Renal pelvis (tissue), 12 donors: ENCODE measurements around the gene CEP135. TPM values are rescaled to one million over a fixed set of nuclear protein-coding genes. Genes with fewer than 3 reads are reported as not detected.
A peak's percentile ranks its signal among the peaks of the same experiment; 100 is the strongest.

Experiments used
- DNase-seq: peaks from one replicate; pipeline ENCODE4 v3.0.0-alpha.2; 2013
- long read RNA-seq, 16 experiments: transcript quantifications; one replicate each; lab custom pipeline, GENCODE V29; 2026
- polyA plus RNA-seq, 3 donors: library from polyadenylated mRNA; unstranded; fragments of 120-200 nt; gene quantifications; one replicate each; pipeline ENCODE4 v1.2.1, GENCODE V29; 2013; ENCODE audit not compliant: insufficient read length in 3 of 3

Gene CEP135, protein sequence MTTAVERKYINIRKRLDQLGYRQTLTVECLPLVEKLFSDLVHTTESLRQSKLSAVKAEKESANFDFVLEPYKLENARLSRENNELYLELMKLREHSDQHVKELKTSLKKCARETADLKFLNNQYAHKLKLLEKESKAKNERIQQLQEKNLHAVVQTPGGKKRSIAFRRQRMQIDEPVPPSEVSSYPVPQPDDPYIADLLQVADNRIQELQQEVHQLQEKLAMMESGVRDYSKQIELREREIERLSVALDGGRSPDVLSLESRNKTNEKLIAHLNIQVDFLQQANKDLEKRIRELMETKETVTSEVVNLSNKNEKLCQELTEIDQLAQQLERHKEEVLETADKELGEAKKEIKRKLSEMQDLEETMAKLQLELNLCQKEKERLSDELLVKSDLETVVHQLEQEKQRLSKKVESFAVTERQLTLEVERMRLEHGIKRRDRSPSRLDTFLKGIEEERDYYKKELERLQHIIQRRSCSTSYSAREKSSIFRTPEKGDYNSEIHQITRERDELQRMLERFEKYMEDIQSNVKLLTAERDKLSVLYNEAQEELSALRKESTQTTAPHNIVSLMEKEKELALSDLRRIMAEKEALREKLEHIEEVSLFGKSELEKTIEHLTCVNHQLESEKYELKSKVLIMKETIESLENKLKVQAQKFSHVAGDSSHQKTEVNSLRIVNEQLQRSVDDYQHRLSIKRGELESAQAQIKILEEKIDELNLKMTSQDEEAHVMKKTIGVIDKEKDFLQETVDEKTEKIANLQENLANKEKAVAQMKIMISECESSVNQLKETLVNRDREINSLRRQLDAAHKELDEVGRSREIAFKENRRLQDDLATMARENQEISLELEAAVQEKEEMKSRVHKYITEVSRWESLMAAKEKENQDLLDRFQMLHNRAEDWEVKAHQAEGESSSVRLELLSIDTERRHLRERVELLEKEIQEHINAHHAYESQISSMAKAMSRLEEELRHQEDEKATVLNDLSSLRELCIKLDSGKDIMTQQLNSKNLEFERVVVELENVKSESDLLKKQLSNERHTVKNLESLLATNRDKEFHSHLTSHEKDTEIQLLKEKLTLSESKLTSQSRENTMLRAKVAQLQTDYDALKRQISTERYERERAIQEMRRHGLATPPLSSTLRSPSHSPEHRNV
- polyA plus RNA-seq, result 10 to 100 TPM; 10.4 to 23.6 (median 21.0) TPM
- long read RNA-seq, donor 1, result 0 reads
- long read RNA-seq, donor 2, result 0 reads
- long read RNA-seq, donor 3, result 0 reads
- long read RNA-seq, donor 4, result 0 reads
- long read RNA-seq, donor 5, result 0 reads
- long read RNA-seq, donor 6, partial matches to known transcripts, result 16 of 16 reads
- long read RNA-seq, donor 6, other reads (novel, unspliced or antisense), result 0 of 16 reads
- long read RNA-seq, donor 7, result 0 reads
- long read RNA-seq, donor 8, partial matches to known transcripts, result 0 of 2 reads
- long read RNA-seq, donor 8, other reads (novel, unspliced or antisense), result 0 of 2 reads
- long read RNA-seq, donor 9, full-length matches to known transcripts, result 1 of 1 reads
- long read RNA-seq, donor 9, partial matches to known transcripts, result 0 of 1 reads
- long read RNA-seq, donor 9, other reads (novel, unspliced or antisense), result 0 of 1 reads
- long read RNA-seq, donor 10, partial matches to known transcripts, result 11 of 12 reads
- long read RNA-seq, donor 10, other reads (novel, unspliced or antisense), result 0 of 12 reads
- long read RNA-seq, donor 11, result 0 reads
- long read RNA-seq, donor 12, partial matches to known transcripts, result 6 of 6 reads
- long read RNA-seq, donor 12, other reads (novel, unspliced or antisense), result 0 of 6 reads
- long read RNA-seq, donor 13, result 0 reads
- long read RNA-seq, donor 14, result 0 reads
- long read RNA-seq, donor 15, full-length matches to known transcripts, result 1 of 1 reads
- long read RNA-seq, donor 15, partial matches to known transcripts, result 0 of 1 reads
- long read RNA-seq, donor 15, other reads (novel, unspliced or antisense), result 0 of 1 reads
- long read RNA-seq, donor 16, result 0 reads

DNA sequence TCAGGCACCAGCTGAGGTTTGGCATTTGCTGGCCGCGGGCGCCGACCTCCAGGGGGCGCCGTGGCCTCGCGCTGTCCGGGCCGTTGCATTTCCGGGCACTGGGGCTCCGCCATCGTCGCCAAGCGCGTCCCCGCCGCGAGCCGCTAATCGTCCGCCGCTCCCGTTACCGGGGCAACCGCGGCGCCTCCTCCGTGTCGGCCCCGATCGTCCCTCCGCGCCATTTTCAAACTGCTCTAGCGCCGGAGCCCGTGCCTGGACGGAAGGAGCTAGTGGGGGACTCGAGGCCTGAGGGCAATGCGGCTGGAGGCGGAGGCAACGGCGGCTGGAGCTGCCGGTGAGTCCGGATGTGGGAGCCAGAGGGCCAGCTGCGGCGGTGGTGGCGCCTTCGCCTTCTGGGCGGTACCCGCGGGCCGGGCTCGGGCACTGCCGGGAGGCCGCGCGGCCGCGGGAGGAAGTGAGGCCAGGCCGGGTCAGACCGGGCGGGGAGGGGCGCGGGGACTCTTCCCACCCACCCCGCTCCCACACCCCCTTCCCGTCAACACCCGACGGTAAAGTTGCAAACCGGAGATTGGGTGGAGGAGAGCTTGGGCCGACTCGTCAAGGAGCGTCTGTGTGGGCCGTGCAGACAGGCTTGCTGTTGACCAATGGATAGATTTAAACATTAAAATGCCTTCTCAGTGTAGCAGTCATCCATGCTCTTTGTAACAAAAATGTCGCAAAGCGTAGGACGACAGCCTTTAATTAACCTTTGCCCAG is at the start of gene CEP135:
CEP135 (plus strand) TSS at position 220 of the 756 bp plus-strand sequence. CDS start 3,186 bp downstream, outside the sequence.
- DNase-seq, result peak; percentile 96

DNA sequence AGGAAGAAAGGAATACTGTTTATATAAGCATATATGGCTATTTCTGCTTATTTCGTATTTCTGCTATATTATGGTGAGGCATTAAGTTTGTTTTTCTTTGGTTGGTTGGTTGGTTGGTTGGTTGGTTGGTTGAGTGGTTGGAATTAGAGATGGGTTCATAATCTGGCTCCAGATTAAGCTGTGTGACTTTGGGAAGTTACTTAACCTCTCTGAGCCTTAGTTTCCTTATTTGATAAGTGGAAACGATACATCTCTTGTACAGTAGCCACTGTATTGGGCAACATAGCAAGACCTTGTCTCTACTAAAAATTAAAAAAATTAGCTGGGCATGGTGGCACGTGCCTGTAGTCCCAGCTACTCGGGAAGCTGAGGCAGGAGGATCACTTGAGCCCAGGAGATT is 46.1 kb upstream of the CEP135 start:
- DNase-seq, result no peak

DNA sequence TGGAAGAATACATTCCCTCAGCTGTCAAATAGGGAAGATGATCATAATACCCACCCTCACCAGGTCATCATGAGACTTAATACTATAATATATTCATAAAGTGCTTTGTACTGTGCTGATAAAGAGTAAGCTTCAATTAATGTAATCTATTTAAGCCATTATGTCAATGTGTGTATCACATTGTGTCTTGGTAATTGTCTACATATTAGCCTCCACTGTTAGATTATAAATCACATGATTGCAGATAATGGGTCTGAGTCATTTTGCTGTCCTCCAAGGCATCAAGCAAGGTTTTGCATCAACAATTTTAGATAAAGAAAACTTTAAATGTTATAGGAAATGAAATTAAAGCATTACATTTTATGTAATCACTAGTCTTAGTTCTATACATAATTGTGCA is 45.2 kb upstream of the CEP135 start:
- no peak for DNase-seq

DNA sequence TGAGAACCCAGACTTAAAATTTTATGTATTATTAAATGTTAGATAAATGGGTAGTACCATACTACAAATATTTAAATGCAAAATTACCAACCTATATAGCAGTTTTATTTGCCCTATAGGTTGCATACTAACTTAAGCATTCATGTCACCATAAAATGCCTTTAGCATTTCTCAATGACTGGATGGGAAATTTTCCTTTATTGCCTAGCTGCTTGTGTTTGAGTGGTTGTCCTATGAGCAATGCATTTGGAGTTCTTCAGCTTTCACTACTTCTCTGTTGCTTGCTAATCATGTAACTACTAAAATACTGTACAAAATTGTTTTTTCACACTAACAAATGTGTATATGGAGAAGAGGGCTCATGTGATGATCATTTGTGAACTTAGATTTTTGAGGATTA is 44.2 kb upstream of the CEP135 start:
- no peak for DNase-seq

DNA sequence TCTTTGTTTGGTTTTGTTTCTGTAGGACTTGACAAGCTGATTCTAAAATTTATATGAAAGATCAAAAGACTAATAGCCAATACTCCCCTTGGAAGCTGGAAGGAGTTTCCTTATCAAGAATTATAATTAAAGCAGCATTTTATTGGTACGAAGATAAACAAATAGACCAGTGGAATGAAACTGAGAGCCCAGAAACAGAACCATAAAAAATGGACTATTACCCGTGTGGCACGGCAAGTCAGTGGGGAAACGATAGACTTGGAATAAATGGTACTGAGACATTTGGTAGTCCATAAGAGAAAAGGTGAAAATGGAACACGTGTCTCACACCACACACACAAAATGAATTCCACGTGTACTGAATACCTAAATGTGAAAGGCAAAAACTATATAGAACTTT is 42.4 kb upstream of the CEP135 start:
- DNase-seq, result no peak

DNA sequence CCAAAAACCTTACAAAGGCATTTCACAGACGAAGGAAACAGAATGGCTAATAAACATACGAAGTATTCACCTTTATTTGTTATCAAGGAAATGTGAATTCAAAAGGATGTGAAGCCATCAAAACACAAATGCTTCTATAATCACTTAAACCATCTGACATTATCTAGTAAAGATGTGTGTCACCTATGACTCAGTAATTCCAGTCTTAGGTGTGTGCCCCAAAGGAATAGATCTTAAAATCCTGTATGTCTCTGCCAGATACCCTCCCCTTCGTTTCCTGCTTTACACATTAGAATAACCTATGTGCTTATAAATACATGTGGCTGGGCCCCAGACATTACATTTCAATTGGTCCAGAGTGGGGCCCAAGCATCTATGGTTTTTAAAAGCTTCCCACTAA is 41.8 kb upstream of the CEP135 start:
- no peak for DNase-seq

DNA sequence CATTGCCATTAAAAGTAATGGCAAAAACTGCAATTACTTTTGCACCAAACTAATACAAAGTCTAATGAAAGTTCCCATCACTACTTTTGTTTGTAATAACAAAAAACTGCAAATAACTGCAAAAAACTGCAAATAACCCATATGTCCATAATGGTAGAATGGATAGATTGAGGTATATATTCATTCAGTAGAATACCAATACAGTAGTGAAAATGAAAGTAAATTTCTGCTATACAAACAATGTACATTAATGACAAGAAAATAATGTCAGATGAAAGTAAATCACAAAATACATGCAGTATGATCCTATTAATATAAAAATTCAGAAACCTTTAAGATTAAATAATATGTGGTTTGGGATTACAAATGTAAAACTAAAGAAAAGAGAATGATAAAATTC is 41.3 kb upstream of the CEP135 start:
- no peak for DNase-seq

DNA sequence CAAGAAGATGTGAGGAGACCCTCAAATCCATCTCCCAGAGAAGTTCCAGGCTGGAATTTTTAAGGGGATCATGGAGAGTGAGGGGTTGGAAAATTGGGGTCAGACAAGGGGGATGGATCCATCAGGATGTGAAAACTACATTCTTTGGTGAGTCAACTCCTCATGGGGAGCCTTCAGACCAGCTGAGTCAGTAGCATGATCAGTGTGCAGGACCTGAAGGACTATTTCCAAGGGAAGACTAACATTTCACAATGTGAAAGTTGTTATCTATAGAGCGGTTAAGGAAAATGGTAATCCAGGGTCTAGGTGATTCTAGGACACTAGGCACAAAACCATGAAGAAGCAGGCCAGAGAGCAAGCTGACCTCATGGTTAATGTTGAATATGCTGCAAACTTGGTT is 38.6 kb upstream of the CEP135 start:
- DNase-seq, result no peak

DNA sequence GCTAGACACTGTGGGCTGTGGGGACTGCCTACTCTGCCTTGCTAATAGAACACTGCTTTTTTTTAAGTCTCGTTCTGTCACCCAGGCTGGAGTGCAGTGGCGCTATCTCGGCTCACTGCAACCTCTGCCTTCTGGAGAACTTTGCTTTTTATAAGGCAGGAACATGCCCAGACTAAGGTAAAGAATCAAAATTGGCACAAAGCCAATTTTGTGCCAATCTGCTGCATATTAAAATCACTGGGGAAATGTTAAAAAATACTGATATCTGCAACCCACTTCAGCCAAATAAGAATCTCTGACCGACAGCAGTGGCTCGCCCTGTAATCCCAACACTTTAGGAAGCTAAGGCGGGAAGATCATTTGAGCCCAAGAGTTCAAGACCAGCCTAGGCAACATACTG is 36.5 kb upstream of the CEP135 start:
- no peak for DNase-seq

DNA sequence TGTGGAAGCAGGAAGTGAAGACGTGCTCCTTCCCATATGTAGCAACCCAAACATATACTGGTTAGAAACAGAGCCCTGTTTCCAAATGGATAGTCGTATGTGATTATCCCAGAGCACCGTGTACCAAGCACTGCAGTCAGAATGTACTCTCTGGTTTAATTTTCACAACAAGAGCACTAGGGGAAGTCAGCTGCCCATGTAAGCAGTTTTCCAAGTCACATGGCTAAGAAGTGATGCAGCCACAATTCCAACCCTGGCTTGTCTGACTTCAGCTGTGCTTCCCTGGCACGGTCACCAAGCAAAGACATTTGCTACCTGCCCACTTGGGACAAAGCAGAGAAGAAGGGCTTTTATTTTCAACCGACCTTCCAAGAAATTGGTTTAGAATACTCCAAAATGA is 28.2 kb upstream of the CEP135 start:
- no peak for DNase-seq

DNA sequence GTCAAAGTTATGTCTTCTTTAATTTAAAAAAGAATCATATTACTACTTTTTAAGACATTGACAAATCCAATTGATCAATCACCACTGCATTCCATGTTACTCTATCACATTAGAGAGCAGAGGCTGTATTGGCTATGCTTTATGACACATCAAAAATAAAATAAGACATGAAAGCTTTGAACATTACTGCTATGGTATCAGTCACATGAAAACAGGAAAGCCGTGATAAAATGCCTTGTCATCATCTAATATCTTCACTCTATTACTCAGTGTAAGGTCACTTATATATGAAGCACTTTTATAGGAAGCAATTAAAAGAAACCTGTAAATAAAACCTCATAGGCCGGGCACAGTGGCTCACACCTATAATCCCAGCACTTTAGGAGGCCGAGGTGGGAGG is 27.7 kb upstream of the CEP135 start:
- DNase-seq, result no peak

DNA sequence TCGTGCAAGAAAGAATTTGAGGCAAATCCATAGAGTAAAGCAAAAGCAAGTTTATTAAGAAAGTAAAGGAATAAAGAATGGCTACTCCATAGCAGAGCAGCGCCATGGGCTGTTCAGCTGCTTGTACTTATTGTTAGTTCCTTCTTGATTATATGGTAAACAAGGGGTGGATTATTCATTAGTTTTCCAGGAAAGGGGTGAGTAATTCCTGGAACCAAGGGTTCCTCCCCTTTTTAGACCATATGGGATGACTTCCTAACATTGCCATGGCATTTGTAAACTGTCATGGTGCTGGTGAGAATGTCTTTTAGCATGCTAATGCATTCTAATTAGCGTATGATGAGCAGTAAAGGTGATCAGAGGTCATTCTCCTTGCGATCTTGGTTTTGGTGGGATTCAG is 23.5 kb upstream of the CEP135 start:
- no peak for DNase-seq

DNA sequence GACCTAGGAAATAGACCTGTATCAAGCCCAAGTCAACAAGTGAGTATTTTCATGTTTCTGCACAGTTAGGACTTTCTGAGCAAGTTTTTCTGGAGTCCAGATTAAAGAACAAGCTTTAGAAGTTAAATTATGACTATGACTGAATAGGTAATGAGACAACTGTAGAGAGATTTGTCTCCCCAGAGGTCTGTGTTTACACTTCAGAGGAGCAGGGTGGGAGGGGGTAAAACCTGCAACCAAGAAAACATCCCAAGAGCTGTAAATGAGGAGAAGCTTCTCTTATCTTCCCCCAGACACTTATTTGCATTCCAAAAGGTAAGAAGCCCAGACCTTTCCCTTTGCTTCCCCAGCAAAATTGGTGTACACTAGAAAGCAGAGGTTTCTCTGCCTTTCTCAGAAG is 22.1 kb upstream of the CEP135 start:
- DNase-seq, result no peak

DNA sequence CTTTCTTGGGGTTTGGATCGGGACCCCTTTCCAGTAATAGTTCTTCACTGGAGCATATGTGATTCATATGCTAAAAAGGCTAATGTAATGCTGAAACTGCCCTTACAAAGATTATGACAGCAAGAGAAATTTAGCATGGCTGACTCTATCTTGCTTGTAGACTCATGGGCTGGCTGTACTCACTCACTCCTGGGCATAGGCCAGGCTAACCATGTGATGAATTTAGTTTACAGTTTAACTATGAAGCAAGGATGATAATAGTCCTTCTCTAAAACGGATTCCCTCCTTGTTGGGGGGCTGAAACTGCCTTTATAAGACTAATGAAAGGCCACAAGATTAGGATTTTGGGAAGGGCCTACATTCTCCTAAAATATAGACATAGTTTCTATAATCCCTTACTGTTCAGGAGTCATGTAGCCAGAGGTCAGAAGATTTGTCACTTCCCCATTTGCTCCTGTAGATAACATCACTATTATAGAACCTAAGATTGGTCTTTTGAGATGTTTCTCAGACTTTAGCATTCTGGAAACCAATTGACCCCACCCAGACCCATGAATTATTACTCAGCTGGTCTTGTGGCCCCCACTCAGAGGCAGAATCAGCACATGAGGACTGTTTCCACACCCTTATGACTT is 20.8 kb upstream of the CEP135 start:
- DNase-seq, result no peak

DNA sequence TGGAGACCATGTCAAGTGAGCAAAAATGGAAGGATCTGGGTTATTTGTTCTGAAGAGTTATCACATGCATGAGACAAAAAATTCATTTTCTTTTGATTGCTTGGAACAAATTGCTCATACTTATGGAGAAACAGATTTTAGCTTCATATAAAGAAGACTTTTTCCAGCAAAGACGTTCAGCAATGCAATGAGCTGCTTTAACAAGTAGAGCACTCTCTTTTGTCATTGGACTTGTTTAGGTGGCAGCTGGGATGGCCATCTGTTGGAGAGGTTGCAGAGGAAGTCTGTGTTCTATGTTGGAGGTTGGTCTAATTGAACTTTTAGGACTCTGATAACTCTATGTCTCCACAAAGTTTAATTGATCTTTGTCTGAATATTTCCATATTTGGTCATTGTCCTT is 19.9 kb upstream of the CEP135 start:
- DNase-seq, result no peak

DNA sequence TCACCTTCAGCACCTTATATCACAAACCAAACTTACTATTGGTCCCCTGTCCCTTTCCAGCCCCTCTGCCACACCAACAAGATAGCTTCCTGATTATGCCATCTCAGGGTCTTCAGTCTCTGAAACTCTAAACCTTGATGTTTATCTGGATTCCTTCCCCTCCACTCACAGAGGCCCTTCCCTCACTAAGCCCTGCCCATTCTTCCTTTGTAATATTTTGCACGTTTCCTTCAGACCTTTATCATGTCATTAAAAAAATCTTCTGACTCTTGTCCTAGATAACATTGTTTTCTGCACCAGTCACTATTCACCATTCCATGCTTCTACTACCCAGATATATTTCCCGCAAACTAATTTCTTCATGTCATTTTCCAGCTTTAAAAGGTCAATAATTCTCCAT is 17.7 kb upstream of the CEP135 start:
- no peak for DNase-seq

DNA sequence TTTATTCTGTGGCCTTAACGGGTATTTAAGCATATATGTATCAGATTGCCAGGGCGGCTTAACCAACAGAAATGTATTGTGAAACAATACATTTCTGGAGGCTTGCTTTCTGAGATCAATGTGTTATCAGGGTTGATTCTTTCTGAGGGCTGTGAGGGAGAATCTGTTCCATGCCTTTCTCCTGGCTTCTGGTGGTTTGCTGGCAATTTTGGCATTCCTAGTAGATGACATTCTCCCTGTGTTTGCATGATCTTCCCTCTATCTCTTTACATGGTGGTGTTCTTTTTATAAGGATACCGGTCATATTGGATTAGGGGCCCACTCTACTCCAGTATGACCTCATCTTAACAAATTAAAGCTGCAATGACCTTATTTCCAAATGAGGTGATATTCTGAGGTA is 16.9 kb upstream of the CEP135 start:
- no peak for DNase-seq

DNA sequence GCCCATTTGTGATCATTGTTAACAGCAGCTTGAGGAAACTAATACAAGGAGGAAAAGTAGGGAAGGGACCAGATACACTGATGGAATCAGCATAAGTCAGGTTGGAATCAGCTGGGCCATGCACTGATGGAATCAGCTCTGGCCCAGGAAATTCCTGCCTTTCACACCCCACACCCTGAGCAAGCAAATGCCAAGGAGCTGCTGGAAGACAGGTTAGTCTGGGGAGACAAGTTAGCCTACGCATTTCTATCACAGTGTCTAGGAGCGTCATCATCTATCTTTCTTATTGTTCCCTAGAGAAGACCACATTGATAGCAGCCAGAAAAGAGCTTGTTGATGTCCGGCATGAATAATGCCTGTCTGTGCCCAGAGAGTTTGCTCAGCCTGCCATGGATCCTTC is 16.2 kb upstream of the CEP135 start:
- DNase-seq, result no peak

DNA sequence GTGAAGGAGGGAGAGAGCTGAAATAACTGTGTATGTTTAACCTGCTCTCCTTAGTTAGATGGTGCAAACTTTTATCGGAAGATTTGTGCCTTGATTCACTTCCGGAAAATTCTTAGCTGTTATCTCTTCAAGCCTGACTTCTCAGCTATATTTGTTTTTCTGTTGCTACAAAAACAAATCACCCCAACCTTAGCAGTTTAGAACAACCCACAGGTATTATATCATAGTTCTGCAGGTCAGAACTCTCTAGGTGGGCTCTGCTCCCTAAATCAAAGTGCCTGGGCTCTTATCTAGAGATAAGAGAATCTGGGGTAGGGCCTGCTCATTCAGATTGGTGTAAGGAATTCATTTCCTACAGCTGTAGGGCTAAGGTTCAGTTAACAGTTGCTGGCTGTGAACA is 15.1 kb upstream of the CEP135 start:
- DNase-seq, result no peak
